Lower lobe of right lung (tissue), 2 donors: ENCODE measurements around the gene BRF1. TPM values are rescaled to one million over a fixed set of nuclear protein-coding genes. Genes with fewer than 3 reads are reported as not detected.

Experiments
- ATAC-seq, 2 donors: fragments of 200-7000 bp; cut with Tn5 transposase; one replicate each; pipeline ENCODE4 v1.9.1; 2020 to 2022; ENCODE audit warnings: mild to moderate bottlenecking in 2 of 2, moderate library complexity in 2 of 2
- DNase-seq: peaks from one replicate; pipeline ENCODE4 v3.0.0-alpha.2; 2020
- H3K27ac ChIP-seq: fragments of 200-600 bp; one replicate; pipeline ENCODE4 v1.8.0; 2022
- H3K27me3 ChIP-seq: fragments of 200-600 bp; one replicate; pipeline ENCODE4 v1.8.0; 2022; ENCODE audit warnings: low read depth
- H3K36me3 ChIP-seq: fragments of 200-600 bp; one replicate; pipeline ENCODE4 v1.8.0; 2022; ENCODE audit warnings: mild to moderate bottlenecking
- H3K4me1 ChIP-seq: fragments of 200-600 bp; one replicate; pipeline ENCODE4 v1.8.0; 2022
- H3K4me3 ChIP-seq: fragments of 200-600 bp; one replicate; pipeline ENCODE4 v1.8.0; 2022; ENCODE audit warnings: mild to moderate bottlenecking
- H3K9me3 ChIP-seq: fragments of 200-600 bp; one replicate; pipeline ENCODE4 v1.8.0; 2022
- CTCF ChIP-seq: fragments of 200-600 bp; IDR thresholded peaks from one replicate; pipeline ENCODE4 v1.8.0; 2022; ENCODE audit warnings: antibody characterized with exemption, mild to moderate bottlenecking
- intact Hi-C: fragments of 100-400 bp; cut with DNase I; formaldehyde crosslinking; loops from one replicate; pipeline ENCODE4 v1.11.0; 2022
- total RNA-seq: library from RNA; stranded (reverse); fragmentation: NEBNext Ultra II Directional; extraction: Animal tissue kit (Norgen Biotek cat#: 25700); gene quantifications from one replicate; pipeline ENCODE4 v1.2.1, GENCODE V29; 2021
- donor health status: DM: no; HTN: yes; CAD: no; lungs with severe emphysema.

BRF1 gene
- total RNA-seq, 1 donor from 2014 or later: 35.7 TPM

DNA sequence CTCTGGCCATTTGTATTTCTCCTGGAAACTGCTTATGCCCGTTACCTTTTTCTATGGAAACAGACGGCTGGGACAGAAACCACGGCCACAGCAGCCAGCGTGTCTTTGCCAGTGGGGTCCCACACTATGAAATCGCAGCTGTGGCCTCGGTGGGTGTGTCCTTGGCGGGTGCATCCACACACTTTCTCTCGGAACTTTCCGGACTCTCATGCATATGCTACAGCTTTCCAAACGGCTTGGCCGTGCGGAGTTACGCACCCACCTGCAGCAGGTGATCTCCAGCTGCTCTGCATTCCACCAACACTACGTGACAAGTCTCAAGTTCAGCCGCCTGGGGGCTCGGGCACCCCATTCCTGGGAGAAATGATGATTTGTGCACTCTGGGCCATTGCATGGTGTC lies 53.8 kb downstream of the BRF1 start:
- Histone ChIP-seq H3K9me3 (no peaks in the 10 kb centered on the region), H3K36me3 (peaks cover 33% of the 10 kb centered on the region), H3K27ac (no peak overlapping the region), H3K4me1 (peaks cover 18% of the 10 kb centered on the region), H3K4me3 (no peak overlapping the region), H3K27me3 (no peaks in the 10 kb centered on the region)
- TF ChIP-seq CTCF: no peak
- ATAC-seq: no peak
- intact Hi-C loops: no loop called here
- no peak for DNase-seq

DNA sequence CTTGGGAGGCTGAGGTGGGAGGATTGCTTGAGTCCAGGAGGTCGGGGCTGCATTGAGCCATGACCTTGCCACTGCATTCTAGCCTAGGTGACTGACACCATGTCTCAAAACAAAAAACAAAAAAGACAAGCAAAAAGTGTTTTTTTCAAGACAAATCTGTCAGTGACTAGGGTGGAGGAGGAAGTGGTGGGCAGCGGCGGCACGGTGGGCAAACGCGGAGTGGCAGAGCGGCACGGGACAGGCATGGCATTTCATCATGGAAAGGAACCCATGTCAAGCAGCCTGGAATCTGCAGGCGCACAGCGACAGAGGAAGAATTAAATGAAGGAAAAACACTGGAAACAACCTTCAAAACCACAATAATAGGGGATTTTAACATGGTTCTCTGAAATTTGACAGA lies 56.5 kb downstream of the BRF1 start:
- H3K36me3 ChIP-seq: peaks cover 20% of the 10 kb centered on the region
- H3K4me3 ChIP-seq: no peak overlapping the region
- intact Hi-C loops: no loop called here
- H3K27ac ChIP-seq: no peak overlapping the region
- H3K9me3 ChIP-seq: no peaks in the 10 kb centered on the region
- peaks cover 11% of the 10 kb centered on the region for H3K4me1 ChIP-seq
- DNase-seq (no peak), ATAC-seq (no peak)
- no peaks in the 10 kb centered on the region for H3K27me3 ChIP-seq
- TF ChIP-seq CTCF: no peak

DNA sequence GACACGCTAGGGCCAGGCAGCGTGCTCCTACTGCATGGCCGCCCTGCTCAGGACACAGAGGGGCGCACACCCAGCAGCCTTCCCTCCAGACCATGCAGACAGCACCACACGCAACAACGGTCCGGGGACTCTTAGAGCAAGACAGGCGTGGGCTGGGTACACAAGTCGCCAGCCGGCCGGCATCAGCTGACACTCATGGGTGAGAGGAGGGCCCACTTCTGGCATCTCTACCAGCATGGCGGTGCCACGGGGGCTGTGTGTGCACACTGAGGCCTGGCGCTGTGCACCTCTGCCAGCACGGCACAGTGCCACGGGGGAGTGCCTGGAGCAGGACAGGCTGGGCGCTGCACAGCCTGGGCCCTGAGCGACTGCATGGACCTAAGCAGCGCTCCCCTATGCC lies 59.2 kb downstream of the BRF1 start:
- no peak overlapping the region for H3K27ac ChIP-seq
- DNase-seq: no peak
- TF ChIP-seq CTCF: no peak
- ATAC-seq: peak; percentile 11 to 30
- intact Hi-C loops: no loop called here
- H3K4me3 ChIP-seq: no peak overlapping the region
- no peaks in the 10 kb centered on the region for H3K9me3 ChIP-seq
- no peaks in the 10 kb centered on the region for H3K4me1 ChIP-seq
- peaks cover 20% of the 10 kb centered on the region for H3K36me3 ChIP-seq
- no peaks in the 10 kb centered on the region for H3K27me3 ChIP-seq

GRCh38 chr14:105240811-105241576 lies 59.8 kb downstream of the BRF1 start:
- Histone ChIP-seq H3K4me1 (no peaks in the 10 kb centered on the region), H3K9me3 (no peaks in the 10 kb centered on the region), H3K4me3 (no peak overlapping the region), H3K36me3 (peaks cover 20% of the 10 kb centered on the region), H3K27me3 (no peaks in the 10 kb centered on the region), H3K27ac (no peak overlapping the region)
- TF ChIP-seq CTCF: no peak
- DNase-seq (no peak), ATAC-seq (peak in 1 of 2 donors; percentile 30)
- intact Hi-C loops: no loop called here

GRCh38 chr14:105229099-105229655 lies 71.6 kb downstream of the BRF1 start:
- Histone ChIP-seq H3K4me3 (no peak overlapping the region), H3K27me3 (no peaks in the 10 kb centered on the region), H3K27ac (no peak overlapping the region), H3K36me3 (peaks cover 28% of the 10 kb centered on the region), H3K4me1 (no peaks in the 10 kb centered on the region), H3K9me3 (no peaks in the 10 kb centered on the region)
- DNase-seq (no peak), ATAC-seq (peak in 1 of 2 donors; percentile 21)
- TF ChIP-seq CTCF: no peak
- intact Hi-C loops: no loop called here
